Esophagus squamous epithelium (tissue), 5 donors: ENCODE measurements around the gene CELF2. TPM values are rescaled to one million over a fixed set of nuclear protein-coding genes. Genes with fewer than 3 reads are reported as not detected.
"Not testable (repeated sequence)": the region's sequence is repeated elsewhere in the genome, so short reads cannot be mapped to it uniquely, and the experiment has no call there.

ENCODE experiments used
- DNase-seq: peaks from one replicate; lab custom pipeline; 2025; lab: John Stamatoyannopoulos, UW
- H3K27ac ChIP-seq, 4 donors: fragments of 200-600 bp; sonication (generic); one replicate each; pipeline ENCODE4 v1.5.1; 2016 to 2019; ENCODE audit warnings: mild to moderate bottlenecking in 1 of 4
- H3K27me3 ChIP-seq, 4 donors: fragments of 200-600 bp; sonication (generic); 1 replicate in 3 of 4; 2 replicates in 1 of 4; pipeline versions ENCODE4 v1.5.1 to v1.6.0; 2017 to 2021; ENCODE audit warnings: antibody characterized with exemption in 1 of 4
- H3K36me3 ChIP-seq, 3 donors: fragments of 200-600 bp; sonication (generic); one replicate each; pipeline ENCODE4 v1.5.1; 2016 to 2019
- H3K4me1 ChIP-seq, 3 donors: fragments of 200-600 bp; sonication (generic); one replicate each; pipeline ENCODE4 v1.5.1; 2017 to 2019
- H3K4me3 ChIP-seq, 4 donors: fragments of 200-600 bp; sonication (generic); 1 replicate in 3 of 4; 2 replicates in 1 of 4; pipeline ENCODE4 v1.5.1; 2016 to 2019; ENCODE audit warnings: mild to moderate bottlenecking in 2 of 4, moderate library complexity in 1 of 4
- H3K9me3 ChIP-seq, 3 donors: fragments of 200-600 bp; sonication (generic); one replicate each; pipeline ENCODE4 v1.5.1; 2016 to 2019
- POLR2A ChIP-seq, 4 donors: fragments of 450-650 bp; IDR thresholded peaks; one replicate each; pipeline ENCODE4 v1.6.1; 2017; ENCODE audit warnings: antibody characterized with exemption in 4 of 4, mild to moderate bottlenecking in 4 of 4, moderate library complexity in 3 of 4
- WGBS, 2 donors: methylation state at CpG; one replicate each; pipeline ENCODE4 v1.1.5; 2018; 5-methylcytosine and 5-hydroxymethylcytosine counted together
- intact Hi-C: fragments of 100-400 bp; cut with DNase I; formaldehyde crosslinking; loops from one replicate; pipeline ENCODE4 v1.15.0; 2022
- total RNA-seq, 4 donors: library from RNA; depleted of rRNA; stranded (reverse); fragments of >200 nt; gene quantifications; one replicate each; pipeline ENCODE4 v1.1.0, GENCODE V29; 2016
- TF ChIP-seq, protein P1 (sequence below), 6 experiments: fragments of 450-650 bp in 4 of 6; fragments of 200-600 bp in 2 of 6; sonication (generic) in 2 of 6; IDR thresholded peaks; one replicate each; pipeline ENCODE4 v1.5.1; 2016 to 2019; ENCODE audit warnings: antibody characterized with exemption in 6 of 6, mild to moderate bottlenecking in 4 of 6, moderate library complexity in 4 of 6
- donor health status: DM: yes; HTN: yes; CAD: no.

CELF2 gene
- total RNA-seq, 4 donors from 2014 or later, result 4.2 to 62.4 (median 13.5) TPM

DNA sequence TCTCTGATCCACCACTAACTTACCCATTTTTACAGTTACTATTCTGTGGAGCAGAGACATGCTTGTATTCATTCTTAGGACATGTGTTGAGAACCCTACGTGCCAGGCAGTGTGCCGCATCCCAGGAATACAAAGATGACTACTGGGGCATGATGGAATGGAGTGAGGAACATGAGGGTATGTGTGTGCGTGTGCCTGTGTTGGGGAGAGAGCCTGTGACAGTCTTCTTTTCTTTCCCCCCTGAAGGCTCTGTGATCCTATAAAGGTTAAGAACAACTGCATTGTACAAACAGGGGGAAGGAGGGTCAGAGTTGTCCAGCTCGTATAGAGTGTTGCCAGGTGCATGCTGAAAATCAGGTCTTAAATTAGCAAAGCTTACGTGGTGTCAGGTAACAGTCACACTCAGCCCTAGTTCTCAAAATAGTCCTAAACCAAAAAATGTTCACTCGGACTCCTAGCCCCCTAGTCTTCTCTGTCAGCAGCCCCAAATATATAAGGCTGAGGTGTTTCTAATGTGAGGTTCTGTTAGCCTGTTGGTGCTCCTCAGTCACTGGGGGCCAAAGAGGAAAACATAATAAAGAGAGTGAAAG is 161.9 kb downstream of the CELF2 start:
- Histone ChIP-seq H3K36me3 (no peaks in the 10 kb centered on the region), H3K4me3 (peak overlapping the region in 2 of 4 donors; percentile 4 to 9), H3K9me3 (no peaks in the 10 kb centered on the region), H3K4me1 (peaks cover 6 to 56% (median 15%) of the 10 kb centered on the region in 3 donors), H3K27ac (peak overlapping the region; percentile 11 to 71 (median 51)), H3K27me3 (no peaks in the 10 kb centered on the region)
- DNase-seq, result no peak
- 54 to 59% methylated on average over 6 of the region's 6 CpGs for WGBS, 2 donors
- intact Hi-C loops, result no loop called here
- no peak for TF ChIP-seq POLR2A (IDR thresholded peaks at IDR 0.05)
- TF ChIP-seq, protein P1, sequence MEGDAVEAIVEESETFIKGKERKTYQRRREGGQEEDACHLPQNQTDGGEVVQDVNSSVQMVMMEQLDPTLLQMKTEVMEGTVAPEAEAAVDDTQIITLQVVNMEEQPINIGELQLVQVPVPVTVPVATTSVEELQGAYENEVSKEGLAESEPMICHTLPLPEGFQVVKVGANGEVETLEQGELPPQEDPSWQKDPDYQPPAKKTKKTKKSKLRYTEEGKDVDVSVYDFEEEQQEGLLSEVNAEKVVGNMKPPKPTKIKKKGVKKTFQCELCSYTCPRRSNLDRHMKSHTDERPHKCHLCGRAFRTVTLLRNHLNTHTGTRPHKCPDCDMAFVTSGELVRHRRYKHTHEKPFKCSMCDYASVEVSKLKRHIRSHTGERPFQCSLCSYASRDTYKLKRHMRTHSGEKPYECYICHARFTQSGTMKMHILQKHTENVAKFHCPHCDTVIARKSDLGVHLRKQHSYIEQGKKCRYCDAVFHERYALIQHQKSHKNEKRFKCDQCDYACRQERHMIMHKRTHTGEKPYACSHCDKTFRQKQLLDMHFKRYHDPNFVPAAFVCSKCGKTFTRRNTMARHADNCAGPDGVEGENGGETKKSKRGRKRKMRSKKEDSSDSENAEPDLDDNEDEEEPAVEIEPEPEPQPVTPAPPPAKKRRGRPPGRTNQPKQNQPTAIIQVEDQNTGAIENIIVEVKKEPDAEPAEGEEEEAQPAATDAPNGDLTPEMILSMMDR (IDR thresholded peaks at IDR 0.05), result no peak

DNA sequence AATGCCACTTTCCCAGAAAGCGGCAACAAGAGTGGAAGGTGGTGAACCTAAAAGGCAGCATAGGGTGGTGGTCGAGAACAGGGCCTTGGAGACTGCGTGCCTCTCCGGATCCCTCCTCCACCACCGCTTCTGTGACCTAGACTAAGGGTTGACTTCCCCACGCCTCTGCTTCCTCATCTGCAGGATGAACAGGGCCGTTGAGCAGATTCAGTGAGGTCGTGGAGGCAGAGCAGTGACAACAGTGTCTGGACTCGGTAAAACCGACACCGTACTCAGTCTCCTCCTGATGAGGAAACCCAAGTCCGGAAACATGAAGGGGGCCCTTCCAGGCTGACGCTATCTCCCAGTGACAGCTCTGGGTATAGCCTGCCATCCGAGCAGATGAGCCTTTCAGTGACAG is 162.6 kb downstream of the CELF2 start:
- WGBS, 2 donors, result 58 to 85% methylated on average over 8 to 13 of the region's 14 CpGs

DNA sequence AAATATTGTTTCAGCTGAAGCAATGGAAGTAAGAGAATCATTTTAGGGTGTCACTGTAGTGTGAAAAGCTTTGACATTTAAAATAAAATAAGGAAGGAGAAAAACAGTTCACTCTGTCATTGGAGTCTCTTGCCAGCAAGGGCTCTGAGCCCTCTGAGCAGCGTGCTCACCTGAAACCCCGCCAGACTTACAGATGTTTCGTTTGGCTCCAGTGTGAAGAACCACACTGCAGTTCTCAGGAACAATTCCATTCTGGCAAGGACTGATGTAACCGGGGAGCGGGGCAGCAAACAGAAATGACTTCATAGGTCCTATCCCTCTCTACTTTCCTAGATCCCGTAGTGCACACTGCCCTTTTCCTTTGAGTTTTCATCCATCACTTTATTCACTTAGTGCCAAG is 164.3 kb downstream of the CELF2 start:
- Histone ChIP-seq H3K4me1 (peaks cover 6 to 36% (median 8%) of the 10 kb centered on the region in 3 donors), H3K9me3 (peaks cover 0 to 6% (median 0%) of the 10 kb centered on the region in 3 donors), H3K4me3 (no peak overlapping the region), H3K36me3 (peaks cover 0 to 6% (median 0%) of the 10 kb centered on the region in 3 donors), H3K27me3 (no peaks in the 10 kb centered on the region), H3K27ac (peak overlapping the region in 1 of 4 donors; percentile 11)
- WGBS, 2 donors, result 41 to 57% methylated on average over 6 of the region's 6 CpGs
- intact Hi-C loops, result no loop called here
- TF ChIP-seq, protein P1 (IDR thresholded peaks at IDR 0.05), result no peak
- TF ChIP-seq POLR2A (IDR thresholded peaks at IDR 0.05), result no peak
- no peak for DNase-seq

More for the DNA sequence above, 162.6 kb downstream of the CELF2 start:
- Histone ChIP-seq H3K9me3 (peaks cover 0 to 2% (median 0%) of the 10 kb centered on the region in 3 donors), H3K27me3 (no peaks in the 10 kb centered on the region), H3K4me1 (peaks cover 6 to 50% (median 15%) of the 10 kb centered on the region in 3 donors), H3K27ac (peak overlapping the region; percentile 11 to 71 (median 51)), H3K36me3 (peaks cover 0 to 3% (median 0%) of the 10 kb centered on the region in 3 donors), H3K4me3 (peak overlapping the region in 2 of 4 donors; percentile 4 to 9)
- intact Hi-C loops, result no loop called here
- peak in 1 of 4 donors; percentile 15 for TF ChIP-seq POLR2A (IDR thresholded peaks at IDR 0.05)
- TF ChIP-seq, protein P1 (IDR thresholded peaks at IDR 0.05), result no peak
- DNase-seq, result no peak

DNA sequence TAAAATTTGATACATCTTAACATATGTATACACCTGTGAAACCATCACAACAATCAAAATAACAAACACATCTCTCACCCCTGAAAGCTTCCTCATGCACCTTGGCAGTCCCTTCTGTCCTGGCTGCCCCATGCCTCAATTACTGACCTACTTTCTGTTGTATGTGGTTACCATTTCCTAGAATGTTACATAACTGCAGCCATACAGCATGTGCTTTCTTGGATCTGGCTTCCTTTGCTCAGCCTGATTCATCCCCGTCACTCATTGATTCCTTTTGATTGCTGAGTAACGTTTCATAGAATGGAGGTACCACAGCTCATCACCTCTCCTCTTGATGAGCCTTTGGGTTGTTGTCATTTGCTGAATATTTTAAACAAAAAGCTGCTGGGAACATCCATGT is 165.3 kb downstream of the CELF2 start:
- Histone ChIP-seq H3K27me3 (no peaks in the 10 kb centered on the region), H3K36me3 (peaks cover 0 to 6% (median 0%) of the 10 kb centered on the region in 3 donors), H3K9me3 (peaks cover 0 to 6% (median 0%) of the 10 kb centered on the region in 3 donors), H3K4me3 (no peak overlapping the region), H3K27ac (no peak overlapping the region), H3K4me1 (peaks cover 3 to 25% (median 8%) of the 10 kb centered on the region in 3 donors)
- intact Hi-C loops, result no loop called here
- TF ChIP-seq POLR2A (IDR thresholded peaks at IDR 0.05), result no peak
- TF ChIP-seq, protein P1 (IDR thresholded peaks at IDR 0.05), result no peak
- WGBS, 2 donors, result 45 to 48% methylated on average over 2 of the region's 2 CpGs
- no peak for DNase-seq

DNA sequence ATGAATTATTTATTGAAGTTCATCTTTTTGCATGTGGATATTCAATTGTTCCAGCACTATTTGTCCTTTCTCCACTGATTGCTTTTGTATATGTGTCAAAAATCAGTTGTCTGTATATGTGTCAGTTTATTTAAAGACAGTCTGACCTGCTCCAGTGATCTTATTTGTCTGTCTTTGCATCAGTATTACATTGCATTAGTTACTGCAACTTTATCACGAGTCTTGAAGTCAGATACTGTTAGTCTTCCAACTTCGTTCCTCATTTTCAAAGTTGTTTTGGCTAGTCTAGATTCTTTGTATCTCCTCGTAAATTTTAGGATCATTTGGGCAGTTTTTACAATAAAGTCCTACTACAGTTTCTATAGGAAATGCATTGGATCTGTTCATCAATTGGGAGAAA is 166.4 kb downstream of the CELF2 start:
- 74 to 87% methylated on average over 3 of the region's 3 CpGs for WGBS, 2 donors
- intact Hi-C loops, result no loop called here

DNA sequence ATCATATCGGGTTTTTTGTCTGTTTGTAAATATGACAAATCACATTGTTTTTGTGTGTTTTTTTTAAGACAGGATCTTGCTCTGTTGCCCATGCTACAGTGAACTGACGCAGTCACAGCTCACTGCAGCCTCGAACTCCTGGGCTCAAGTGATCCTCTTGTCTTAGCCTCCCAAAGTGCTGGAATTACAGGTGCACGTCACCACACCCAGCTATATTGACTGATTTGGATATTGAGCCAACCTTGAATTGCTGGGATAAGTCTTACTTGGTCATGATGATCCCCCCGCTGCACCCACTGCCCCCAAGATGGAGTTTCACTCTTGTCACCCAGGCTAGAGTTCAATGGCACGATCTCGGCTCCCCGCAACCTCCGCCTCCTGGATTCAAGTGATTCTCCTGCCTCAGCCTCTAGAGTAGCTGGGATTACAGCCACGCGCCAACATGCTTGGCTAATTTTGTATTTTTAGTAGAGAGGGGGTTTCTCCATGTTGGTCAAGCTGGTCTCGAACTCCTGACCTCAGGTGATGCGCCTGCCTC is 167.5 kb downstream of the CELF2 start:
- H3K27ac ChIP-seq, H3K27me3 ChIP-seq, H3K36me3 ChIP-seq, DNase-seq, H3K9me3 ChIP-seq, intact Hi-C loops, H3K4me3 ChIP-seq: not testable (repeated sequence)
- WGBS, 2 donors, result 97% methylated on average over 11 to 12 of the region's 13 CpGs
- peaks cover 0 to 31% (median 3%) of the 10 kb centered on the region in 3 donors for H3K4me1 ChIP-seq

More for the DNA sequence above, 166.4 kb downstream of the CELF2 start:
- no peak overlapping the region for H3K4me3 ChIP-seq
- H3K4me1 ChIP-seq, result peaks cover 0 to 23% (median 3%) of the 10 kb centered on the region in 3 donors
- peaks cover 0 to 6% (median 0%) of the 10 kb centered on the region in 3 donors for H3K36me3 ChIP-seq
- no peak for TF ChIP-seq POLR2A (IDR thresholded peaks at IDR 0.05)
- TF ChIP-seq, protein P1 (IDR thresholded peaks at IDR 0.05), result no peak
- no peak overlapping the region for H3K27ac ChIP-seq
- H3K27me3 ChIP-seq, result no peaks in the 10 kb centered on the region
- DNase-seq, result no peak
- H3K9me3 ChIP-seq, result peaks cover 0 to 6% (median 0%) of the 10 kb centered on the region in 3 donors
